ENCODE results near the gene PI3. TPM values are rescaled to one million over a fixed set of nuclear protein-coding genes. Genes with fewer than 3 reads are reported as not detected.
A peak's percentile ranks its signal among the peaks of the same experiment; 100 is the strongest.
"Not testable (repeated sequence)": the region's sequence is repeated elsewhere in the genome, so short reads cannot be mapped to it uniquely, and the experiment has no call there.

Gene PI3
- total RNA-seq (under 1 TPM in 1 of 5 donors, not detected in 4; 0.51 TPM), total RNA-seq (0 to 0.05 (median 0) reads per million in 29 experiments)
- not detected for total RNA-seq (2013)

- peaks cover 2 to 22% of the 10 kb centered on the region in 2 experiments for H3K27me3 ChIP-seq (replicated peaks in 1 of 2; ENCODE audit: control insufficient read depth in 2 of 2, extremely low read depth in 1 of 2, insufficient read depth in 2 of 2, low read length in 1 of 2)
- H3K9me3 ChIP-seq: no peaks in the 10 kb centered on the region
- no peak within 1 kb of the TSS for H3K27ac Mint-ChIP-seq
- H3K36me3 ChIP-seq (ENCODE audit: control insufficient read depth in 2 of 2, extremely low read depth in 1 of 2, insufficient read depth in 1 of 2, low read length in 1 of 2): no peaks in the 10 kb centered on the region
- no peaks in the 10 kb centered on the region for H3K4me1 ChIP-seq (ENCODE audit: control insufficient read depth in 1 of 2, extremely low read depth in 1 of 2, insufficient read depth in 2 of 2, low read length in 2 of 2)
- peaks cover 7 to 10% of the 10 kb centered on the region in 2 donors for H3K27me3 Mint-ChIP-seq
- ChIA-PET POLR2A (no interaction called here), CTCF (no interaction called here)
- H3K27ac ChIP-seq (ENCODE audit: low read length): no peak within 1 kb of the TSS
- no peak within 1 kb of the TSS for H3K4me3 ChIP-seq (ENCODE audit: control insufficient read depth in 1 of 2, extremely low read depth in 1 of 2, low read length in 1 of 2)
- peaks cover 0 to 6% (median 2%) of the 10 kb centered on the region in 3 donors for H3K9me3 Mint-ChIP-seq
- no peaks in the 10 kb centered on the region for H3K36me3 Mint-ChIP-seq
- ATAC-seq (replicated peaks in 1 of 4): no peak
- no peaks in the 10 kb centered on the region for H3K4me1 Mint-ChIP-seq
- 70% methylated on average over 5 of the region's 8 CpGs for WGBS (ENCODE audit: insufficient coverage)
- no peak for DNase-seq
- H3K4me3 Mint-ChIP-seq: no peak within 1 kb of the TSS
These were observed at the start of gene PI3 for GRCh38 chr20:45174434-45175364. Gene PI3, plus strand, starts transcription at chr20:45174902. Its CDS starts 21 bp downstream, at chr20:45174923.

GRCh38 chr20:45128099-45128498, 46.6 kb upstream of the PI3 start:
- no peaks in the 10 kb centered on the region for H3K36me3 ChIP-seq (ENCODE audit: control insufficient read depth in 2 of 2, extremely low read depth in 1 of 2, insufficient read depth in 1 of 2, low read length in 1 of 2)
- no peak overlapping the region for H3K27ac Mint-ChIP-seq

GRCh38 chr20:45136911-45137310, 37.8 kb upstream of the PI3 start:
- ATAC-seq (replicated peaks in 1 of 4): no peak
- Mint-ChIP-seq H3K9me3 (peaks cover 0 to 3% (median 0%) of the 10 kb centered on the region in 3 donors), H3K4me1 (no peaks in the 10 kb centered on the region), H3K36me3 (no peaks in the 10 kb centered on the region), H3K27me3 (peaks cover 14 to 18% of the 10 kb centered on the region in 2 donors), H3K27ac (no peak overlapping the region), H3K4me3 (no peak overlapping the region)
- H3K36me3 ChIP-seq (ENCODE audit: control insufficient read depth in 2 of 2, extremely low read depth in 1 of 2, insufficient read depth in 1 of 2, low read length in 1 of 2): no peaks in the 10 kb centered on the region
- ChIA-PET POLR2A (no interaction called here), CTCF (interaction anchor here in 1 of 2 donors (0.6 kb wide), 1 partner anchor 22 kb away, joined by 3 read pairs; the partner anchor contains the start of gene WFDC5)
- WGBS (ENCODE audit: insufficient coverage): 77% methylated on average over 2 of the region's 2 CpGs
- no peak overlapping the region for H3K27ac ChIP-seq (ENCODE audit: low read length)
- no peaks in the 10 kb centered on the region for H3K9me3 ChIP-seq
- no peak overlapping the region for H3K4me3 ChIP-seq (ENCODE audit: control insufficient read depth in 1 of 2, extremely low read depth in 1 of 2, low read length in 1 of 2)
- H3K4me1 ChIP-seq (ENCODE audit: control insufficient read depth in 1 of 2, extremely low read depth in 1 of 2, insufficient read depth in 2 of 2, low read length in 2 of 2): peaks cover 0 to 5% of the 10 kb centered on the region in 2 experiments
- no peak for DNase-seq
- H3K27me3 ChIP-seq (replicated peaks in 1 of 2; ENCODE audit: control insufficient read depth in 2 of 2, extremely low read depth in 1 of 2, insufficient read depth in 2 of 2, low read length in 1 of 2): peaks cover 0 to 26% of the 10 kb centered on the region in 2 experiments

More at GRCh38 chr20:45128099-45128498, 46.6 kb upstream of the PI3 start:
- H3K36me3 Mint-ChIP-seq: no peaks in the 10 kb centered on the region
- H3K27me3 Mint-ChIP-seq: peaks cover 40 to 46% of the 10 kb centered on the region in 2 donors
- Histone ChIP-seq H3K27ac (ENCODE audit: low read length) (no peak overlapping the region), H3K4me1 (ENCODE audit: control insufficient read depth in 1 of 2, extremely low read depth in 1 of 2, insufficient read depth in 2 of 2, low read length in 2 of 2) (no peaks in the 10 kb centered on the region), H3K9me3 (no peaks in the 10 kb centered on the region), H3K27me3 (replicated peaks in 1 of 2; ENCODE audit: control insufficient read depth in 2 of 2, extremely low read depth in 1 of 2, insufficient read depth in 2 of 2, low read length in 1 of 2) (peaks cover 3 to 10% of the 10 kb centered on the region in 2 experiments), H3K4me3 (ENCODE audit: control insufficient read depth in 1 of 2, extremely low read depth in 1 of 2, low read length in 1 of 2) (no peak overlapping the region)
- ChIA-PET CTCF (no interaction called here), POLR2A (no interaction called here)
- ATAC-seq (replicated peaks in 1 of 4) (no peak), DNase-seq (no peak)
- no peak overlapping the region for H3K4me3 Mint-ChIP-seq
- H3K4me1 Mint-ChIP-seq: no peaks in the 10 kb centered on the region
- no peaks in the 10 kb centered on the region for H3K9me3 Mint-ChIP-seq
- 60% methylated on average over 1 of the region's 2 CpGs for WGBS (ENCODE audit: insufficient coverage)

GRCh38 chr20:45138561-45139300, 36.0 kb upstream of the PI3 start:
- H3K4me3 Mint-ChIP-seq: no peak overlapping the region
- Histone ChIP-seq H3K4me1 (ENCODE audit: control insufficient read depth in 1 of 2, extremely low read depth in 1 of 2, insufficient read depth in 2 of 2, low read length in 2 of 2) (peaks cover 0 to 5% of the 10 kb centered on the region in 2 experiments), H3K27me3 (replicated peaks in 1 of 2; ENCODE audit: control insufficient read depth in 2 of 2, extremely low read depth in 1 of 2, insufficient read depth in 2 of 2, low read length in 1 of 2) (peaks cover 0 to 26% of the 10 kb centered on the region in 2 experiments), H3K27ac (ENCODE audit: low read length) (no peak overlapping the region), H3K36me3 (ENCODE audit: control insufficient read depth in 2 of 2, extremely low read depth in 1 of 2, insufficient read depth in 1 of 2, low read length in 1 of 2) (no peaks in the 10 kb centered on the region), H3K4me3 (ENCODE audit: control insufficient read depth in 1 of 2, extremely low read depth in 1 of 2, low read length in 1 of 2) (no peak overlapping the region), H3K9me3 (no peaks in the 10 kb centered on the region)
- no peak for ATAC-seq (replicated peaks in 1 of 4)
- 63% methylated on average over 7 of the region's 20 CpGs for WGBS (ENCODE audit: insufficient coverage)
- ChIA-PET POLR2A (interaction anchor here in 1 of 2 donors (0.7 kb wide), 1 partner anchor 1454 kb away, joined by 4 read pairs; no protein-coding TSS in a partner anchor), CTCF (no interaction called here)
- no peaks in the 10 kb centered on the region for H3K4me1 Mint-ChIP-seq
- H3K36me3 Mint-ChIP-seq: no peaks in the 10 kb centered on the region
- peak in 27 of 35 experiments; percentile 7 to 48 (median 19) for DNase-seq
- H3K27me3 Mint-ChIP-seq: peaks cover 6 to 17% of the 10 kb centered on the region in 2 donors
- H3K27ac Mint-ChIP-seq: no peak overlapping the region
- peaks cover 0 to 3% (median 0%) of the 10 kb centered on the region in 3 donors for H3K9me3 Mint-ChIP-seq

GRCh38 chr20:45139733-45140375, 34.8 kb upstream of the PI3 start:
- not testable (repeated sequence) for H3K36me3 Mint-ChIP-seq; ATAC-seq (replicated peaks in 1 of 4)

GRCh38 chr20:45140836-45141235, 33.9 kb upstream of the PI3 start:
- Mint-ChIP-seq H3K36me3 (no peaks in the 10 kb centered on the region), H3K9me3 (peaks cover 0 to 3% (median 0%) of the 10 kb centered on the region in 3 donors), H3K4me1 (no peaks in the 10 kb centered on the region)

More at GRCh38 chr20:45139733-45140375, 34.8 kb upstream of the PI3 start:
- H3K9me3 Mint-ChIP-seq; H3K9me3 ChIP-seq; H3K4me1 ChIP-seq (ENCODE audit: control insufficient read depth in 1 of 2, extremely low read depth in 1 of 2, insufficient read depth in 2 of 2, low read length in 2 of 2); H3K4me3 Mint-ChIP-seq; H3K4me1 Mint-ChIP-seq; CTCF ChIA-PET; DNase-seq; H3K4me3 ChIP-seq (ENCODE audit: control insufficient read depth in 1 of 2, extremely low read depth in 1 of 2, low read length in 1 of 2); H3K27ac Mint-ChIP-seq; H3K36me3 ChIP-seq (ENCODE audit: control insufficient read depth in 2 of 2, extremely low read depth in 1 of 2, insufficient read depth in 1 of 2, low read length in 1 of 2); H3K27ac ChIP-seq (ENCODE audit: low read length): not testable (repeated sequence)
- peaks cover 0 to 28% of the 10 kb centered on the region in 2 experiments for H3K27me3 ChIP-seq (replicated peaks in 1 of 2; ENCODE audit: control insufficient read depth in 2 of 2, extremely low read depth in 1 of 2, insufficient read depth in 2 of 2, low read length in 1 of 2)
- POLR2A ChIA-PET: interaction anchor here in 1 of 2 donors (0.7 kb wide), 1 partner anchor 1455 kb away, joined by 4 read pairs; no protein-coding TSS in a partner anchor
- WGBS (ENCODE audit: insufficient coverage): 100% methylated on average over 1 of the region's 5 CpGs
- H3K27me3 Mint-ChIP-seq: peaks cover 10 to 20% of the 10 kb centered on the region in 2 donors

More at GRCh38 chr20:45140836-45141235, 33.9 kb upstream of the PI3 start:
- Histone ChIP-seq H3K9me3 (no peaks in the 10 kb centered on the region), H3K27me3 (replicated peaks in 1 of 2; ENCODE audit: control insufficient read depth in 2 of 2, extremely low read depth in 1 of 2, insufficient read depth in 2 of 2, low read length in 1 of 2) (peaks cover 0 to 20% of the 10 kb centered on the region in 2 experiments), H3K4me1 (ENCODE audit: control insufficient read depth in 1 of 2, extremely low read depth in 1 of 2, insufficient read depth in 2 of 2, low read length in 2 of 2) (peaks cover 0 to 5% of the 10 kb centered on the region in 2 experiments), H3K36me3 (ENCODE audit: control insufficient read depth in 2 of 2, extremely low read depth in 1 of 2, insufficient read depth in 1 of 2, low read length in 1 of 2) (no peaks in the 10 kb centered on the region), H3K4me3 (ENCODE audit: control insufficient read depth in 1 of 2, extremely low read depth in 1 of 2, low read length in 1 of 2) (no peak overlapping the region), H3K27ac (ENCODE audit: low read length) (no peak overlapping the region)
- Mint-ChIP-seq H3K27ac (no peak overlapping the region), H3K27me3 (peaks cover 15 to 21% of the 10 kb centered on the region in 2 donors), H3K4me3 (no peak overlapping the region)
- DNase-seq (no peak), ATAC-seq (replicated peaks in 1 of 4) (no peak)
- 71% methylated on average over 1 of the region's 4 CpGs for WGBS (ENCODE audit: insufficient coverage)
- CTCF ChIA-PET: no interaction called here
- POLR2A ChIA-PET: no interaction called here
